AG04450 (cell line): ENCODE results near the gene PTPN4. TPM values are rescaled to one million over a fixed set of nuclear protein-coding genes. Genes with fewer than 3 reads are reported as not detected.

Experiments
- CTCF ChIA-PET: fragments of 300-600, 350-600 bp; formaldehyde crosslinking; extraction: SDS; loops from one replicate; lab custom pipeline; 2022; ENCODE audit warnings: antibody characterized with exemption, inconsistent platforms; lab: Charles Lee
- POLR2A ChIA-PET: fragments of 350-600 bp; formaldehyde crosslinking; extraction: SDS; loops from one replicate; lab custom pipeline; 2021; ENCODE audit warnings: antibody characterized with exemption, inconsistent platforms; lab: Yijun Ruan, JAX
- DNase-seq: peaks from one replicate; pipeline ENCODE4 v3.0.0-alpha.2; 2011; ENCODE audit warnings: low read depth, low spot score
- H3K27ac ChIP-seq: one replicate; pipeline ENCODE4 v1.5.1; 2012; ENCODE audit warnings: low read depth, low read length, control low read depth
- H3K27me3 ChIP-seq: one replicate; pipeline ENCODE4 v1.6.0; 2012; ENCODE audit warnings: low read length; ENCODE audit not compliant: control insufficient read depth, insufficient read depth
- H3K4me3 ChIP-seq: 2 replicates; pipeline ENCODE4 v1.5.1; 2011; ENCODE audit warnings: mild to moderate bottlenecking, low read depth, low read length, control low read depth
- H3K9me3 ChIP-seq: 2 replicates; pipeline ENCODE4 v1.5.1; 2012; ENCODE audit warnings: low read length; ENCODE audit not compliant: control insufficient read depth, insufficient read depth
- CTCF ChIP-seq: IDR thresholded peaks from 2 replicates; pipeline ENCODE4 v1.5.1; 2011; ENCODE audit warnings: low read depth, low read length, control low read depth, inconsistent platforms
- polyA plus RNA-seq: library from polyadenylated mRNA; depleted of rRNA; stranded (reverse); fragments of >200 nt; gene quantifications from 2 replicates; pipeline ENCODE4 v1.2.3, GENCODE V29; 2011

PTPN4 gene
- polyA plus RNA-seq, 1 experiment = 19.6 TPM

DNA sequence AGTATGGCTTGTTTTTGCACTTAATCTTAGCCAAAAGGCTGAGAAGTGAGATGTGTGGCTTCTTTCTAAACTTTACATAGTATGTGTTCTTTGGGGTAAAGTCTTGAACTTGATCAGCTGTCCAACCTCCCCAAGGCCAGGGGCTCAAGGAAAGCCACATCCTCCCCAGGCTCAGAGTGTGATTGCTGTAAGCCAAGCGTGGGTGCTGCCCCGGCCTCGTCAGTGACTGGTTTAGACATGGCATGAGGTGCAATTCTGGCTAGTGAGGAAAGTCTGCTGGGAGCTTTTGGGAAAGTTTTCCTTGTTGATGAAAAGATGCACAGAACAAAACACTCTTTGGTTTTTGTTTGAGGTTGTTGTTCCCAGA lies 40.5 kb upstream of the PTPN4 start:
- no peak for DNase-seq
- H3K9me3 ChIP-seq = no peaks in the 10 kb centered on the region; the same call in 1 of the 2 replicates
- no peak overlapping the region for H3K4me3 ChIP-seq
- ChIA-PET CTCF (interaction anchor here (0.8 to 1.0 kb wide), 2 partner anchors 15 to 16 kb away, joined by 3 read pairs; no protein-coding TSS in a partner anchor), POLR2A (no interaction called here)
- TF ChIP-seq CTCF = no peak
- peaks cover 35% of the 10 kb centered on the region for H3K27me3 ChIP-seq
- no peak overlapping the region for H3K27ac ChIP-seq

- POLR2A ChIA-PET = no interaction called here
- Histone ChIP-seq H3K27me3 (peaks cover 30% of the 10 kb centered on the region), H3K27ac (no peak overlapping the region), H3K4me3 (no peak overlapping the region), H3K9me3 (no peaks in the 10 kb centered on the region)
- no peak for TF ChIP-seq CTCF
- CTCF ChIA-PET = interaction anchor here (0.6 to 1.2 kb wide), 2 partner anchors 18 to 1590 kb away, joined by 5 to 7 read pairs; no protein-coding TSS in a partner anchor
- no peak for DNase-seq
Observed at GRCh38 chr2:119721043-119721442, 38.7 kb upstream of the PTPN4 start.

DNA sequence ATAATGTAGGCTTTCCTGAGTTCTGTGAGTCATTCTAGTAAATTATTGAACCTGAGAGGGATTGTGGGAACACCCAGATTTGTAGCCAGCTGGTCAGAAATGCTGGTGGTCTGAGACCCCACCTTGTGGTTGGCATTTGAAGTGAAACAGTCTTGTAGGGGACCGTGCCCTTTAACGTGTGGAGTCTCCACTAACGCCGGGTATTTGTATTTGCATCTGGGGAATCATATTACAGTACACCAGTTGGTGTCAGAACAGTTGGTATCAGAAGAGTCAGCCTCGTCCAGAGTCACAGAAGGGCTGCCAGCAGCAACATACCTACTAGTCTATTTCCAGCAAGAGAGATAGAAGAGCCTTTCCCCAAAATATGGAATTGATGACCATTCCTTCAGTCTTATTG lies 38.3 kb upstream of the PTPN4 start:
- H3K4me3 ChIP-seq = no peak overlapping the region
- peaks cover 26% of the 10 kb centered on the region for H3K27me3 ChIP-seq
- no peak for TF ChIP-seq CTCF
- POLR2A ChIA-PET = no interaction called here
- CTCF ChIA-PET = interaction anchor here (0.6 to 1.2 kb wide), 2 partner anchors 19 to 1589 kb away, joined by 5 to 7 read pairs; no protein-coding TSS in a partner anchor
- DNase-seq = no peak
- H3K27ac ChIP-seq = no peak overlapping the region
- H3K9me3 ChIP-seq = no peaks in the 10 kb centered on the region

- ChIA-PET POLR2A (no interaction called here), CTCF (interaction anchor here (0.6 kb wide), 1 partner anchor 452 kb away, joined by 3 read pairs; no protein-coding TSS in a partner anchor)
- H3K27me3 ChIP-seq = peaks cover 26% of the 10 kb centered on the region
- H3K9me3 ChIP-seq = no peaks in the 10 kb centered on the region
- DNase-seq = no peak
- TF ChIP-seq CTCF = no peak
- H3K27ac ChIP-seq = no peak overlapping the region
- H3K4me3 ChIP-seq = no peak overlapping the region
Observed at GRCh38 chr2:119721904-119722303, 37.8 kb upstream of the PTPN4 start.

DNA sequence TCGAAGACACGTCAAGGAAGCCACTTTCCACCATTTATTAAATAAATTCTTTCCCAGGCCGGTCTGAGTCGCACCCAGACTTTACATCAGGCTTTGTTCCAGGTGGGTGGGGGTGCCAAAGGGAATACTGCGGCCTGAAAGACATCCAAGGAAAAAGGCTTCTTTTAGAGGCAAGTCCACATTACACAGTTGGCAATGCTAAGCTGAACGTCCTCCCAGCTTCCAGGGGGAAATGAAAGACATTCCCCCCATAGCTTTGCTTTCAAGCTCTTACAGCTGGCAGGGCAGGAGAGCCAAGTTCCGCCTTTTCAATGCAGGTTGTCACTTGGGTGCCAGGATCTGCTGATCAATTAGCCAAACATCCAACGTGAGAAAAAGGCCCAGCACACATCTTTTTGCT lies 36.5 kb upstream of the PTPN4 start:
- no peak for DNase-seq
- Histone ChIP-seq H3K27ac (no peak overlapping the region), H3K4me3 (no peak overlapping the region), H3K9me3 (no peaks in the 10 kb centered on the region), H3K27me3 (peaks cover 24% of the 10 kb centered on the region)
- ChIA-PET CTCF (interaction anchor here (0.9 kb wide), 1 partner anchor 30 kb away, joined by 4 read pairs; no protein-coding TSS in a partner anchor), POLR2A (no interaction called here)
- no peak for TF ChIP-seq CTCF
